Left ventricle myocardium superior (tissue), 1 donor: ENCODE results near the gene SET. TPM values are rescaled to one million over a fixed set of nuclear protein-coding genes. Genes with fewer than 3 reads are reported as not detected.

Source experiments
- total RNA-seq: library from RNA; stranded (reverse); fragmentation: NEBNext Ultra II Directional; extraction: Animal tissue kit (Norgen Biotek cat#: 25700); gene quantifications from one replicate; pipeline ENCODE4 v1.2.1, GENCODE V29; 2021
- donor health status: DM: no; HTN: yes; CAD: no; lungs with severe emphysema.

Gene SET
- total RNA-seq, 1 donor from 2014 or later, result 201 TPM

Other genes with a start within 250 kb of the SET start
- gene ODF2, start 233.2 kb upstream of the SET start, total RNA-seq, result 15.3 TPM
- 20.6 TPM for gene GLE1, start 184.5 kb upstream of the SET start, total RNA-seq
- gene SPTAN1, start 136.6 kb upstream of the SET start, total RNA-seq, result 244 TPM
- 36.8 TPM for gene DYNC2I2, start 32.4 kb upstream of the SET start, total RNA-seq
- gene PKN3, start 13.3 kb downstream of the SET start, total RNA-seq, result 5.9 TPM
- gene ZDHHC12, start 34.9 kb downstream of the SET start, total RNA-seq, result 5.7 TPM
- 58.5 TPM for gene ZER1, start 82.7 kb downstream of the SET start, total RNA-seq
- 19.9 TPM for gene TBC1D13, start 98.0 kb downstream of the SET start, total RNA-seq
- gene ENDOG, start 129.3 kb downstream of the SET start, total RNA-seq, result 88.5 TPM
- gene SPOUT1, start 140.6 kb downstream of the SET start, total RNA-seq, result 13.5 TPM
- 16.6 TPM for gene KYAT1, start 192.7 kb downstream of the SET start, total RNA-seq
- 21.6 TPM for gene LRRC8A, start 192.9 kb downstream of the SET start, total RNA-seq
- gene PHYHD1, start 231.8 kb downstream of the SET start, total RNA-seq, result 39.7 TPM